C4-2B (cell line): ENCODE results near the gene LCN10.

Experiments used
- CTCF ChIP-seq: fragments of 450-650 bp; conservative IDR thresholded peaks from 2 replicates; pipeline ENCODE4 v1.5.1; 2017; ENCODE audit warnings: mild to moderate bottlenecking
- ZFX ChIP-seq: fragments of 450-650 bp; IDR thresholded peaks from 2 replicates; pipeline ENCODE4 v1.6.1; 2017

DNA sequence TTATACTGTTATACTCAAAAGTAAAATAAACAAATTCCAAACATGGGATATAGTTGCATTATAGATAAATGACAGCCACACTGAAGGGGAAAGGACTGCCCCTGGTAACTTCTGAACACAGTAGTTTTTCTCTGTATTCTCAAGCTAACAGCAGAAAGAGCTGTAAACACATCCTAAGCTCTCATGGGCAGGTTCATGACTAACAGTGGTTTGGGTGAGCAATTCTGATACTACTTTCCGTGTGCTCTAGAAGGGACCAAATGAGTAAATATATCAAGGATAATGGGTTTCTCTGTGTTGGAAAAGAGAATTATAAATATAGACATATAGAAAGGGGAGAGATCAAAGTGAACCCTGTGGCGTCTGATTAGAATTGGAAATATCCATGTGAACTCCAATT is 7.8 kb upstream of the LCN10 start:
- TF ChIP-seq CTCF (no peak), ZFX (no peak)
